ENCODE measurements around the gene CAST. TPM values are rescaled to one million over a fixed set of nuclear protein-coding genes. Genes with fewer than 3 reads are reported as not detected.
A peak's percentile ranks its signal among the peaks of the same experiment; 100 is the strongest.

The CAST gene
- total and polyA plus RNA-seq, 7 experiments from 2014 or later: 31.1 to 298 (median 114) TPM

GRCh38 chr5:96761618-96762017 is 99.4 kb downstream of the CAST start:
- ChIA-PET CTCF (interaction anchor here (1.1 to 1.8 kb wide), 2 partner anchors 9 to 10 kb away, joined by 3 to 11 read pairs; no protein-coding TSS in a partner anchor), POLR2A (interaction anchor here (1.2 to 1.3 kb wide), 2 partner anchors 10 to 60 kb away, joined by 3 read pairs; no protein-coding TSS in a partner anchor)
- peak overlapping the region in 2 of 9 donors; percentile 32 to 34 for H3K27ac Mint-ChIP-seq
- Histone ChIP-seq H3K27ac (ENCODE audit: low read depth, low read length) (no peak overlapping the region), H3K9me3 (ENCODE audit: control insufficient read depth in 2 of 3, low read length in 3 of 3) (no peaks in the 10 kb centered on the region), H3K27me3 (ENCODE audit: control insufficient read depth in 2 of 2, insufficient read depth in 2 of 2, low read length in 2 of 2) (no peaks in the 10 kb centered on the region), H3K4me3 (ENCODE audit: low read length) (no peak overlapping the region), H3K36me3 (ENCODE audit: control insufficient read depth in 2 of 3, insufficient read depth in 3 of 3, low read length in 3 of 3) (peaks cover 14 to 44% (median 35%) of the 10 kb centered on the region in 3 experiments), H3K4me1 (ENCODE audit: control insufficient read depth in 2 of 2, insufficient read depth in 2 of 2, low read length in 2 of 2) (no peaks in the 10 kb centered on the region)
- DNase-seq (no peak), ATAC-seq (no peak)
- H3K36me3 Mint-ChIP-seq: peaks cover 4 to 30% (median 12%) of the 10 kb centered on the region in 5 donors
- H3K9me3 Mint-ChIP-seq: no peaks in the 10 kb centered on the region
- no peaks in the 10 kb centered on the region for H3K27me3 Mint-ChIP-seq
- intact Hi-C loops (cut with micrococcal nuclease): no loop called here
- no peak overlapping the region for H3K4me3 Mint-ChIP-seq
- peaks cover 0 to 18% (median 9%) of the 10 kb centered on the region in 7 donors for H3K4me1 Mint-ChIP-seq

- Histone ChIP-seq H3K27ac (ENCODE audit: low read depth, low read length) (no peak overlapping the region), H3K36me3 (ENCODE audit: control insufficient read depth in 2 of 3, insufficient read depth in 3 of 3, low read length in 3 of 3) (peaks cover 9 to 44% (median 39%) of the 10 kb centered on the region in 3 experiments), H3K4me1 (ENCODE audit: control insufficient read depth in 2 of 2, insufficient read depth in 2 of 2, low read length in 2 of 2) (no peaks in the 10 kb centered on the region), H3K27me3 (ENCODE audit: control insufficient read depth in 2 of 2, insufficient read depth in 2 of 2, low read length in 2 of 2) (no peaks in the 10 kb centered on the region), H3K9me3 (ENCODE audit: control insufficient read depth in 2 of 3, low read length in 3 of 3) (no peaks in the 10 kb centered on the region), H3K4me3 (ENCODE audit: low read length) (no peak overlapping the region)
- peak overlapping the region in 4 of 9 donors; percentile 17 to 32 (median 26) for H3K27ac Mint-ChIP-seq
- no peak overlapping the region for H3K4me3 Mint-ChIP-seq
- H3K9me3 Mint-ChIP-seq: no peaks in the 10 kb centered on the region
- intact Hi-C loops (cut with micrococcal nuclease): no loop called here
- no peaks in the 10 kb centered on the region for H3K27me3 Mint-ChIP-seq
- H3K4me1 Mint-ChIP-seq: peaks cover 0 to 18% (median 9%) of the 10 kb centered on the region in 7 donors
- ChIA-PET POLR2A (interaction anchor here (0.6 to 1.1 kb wide), 3 partner anchors 32 to 50 kb away, joined by 3 to 4 read pairs (median 4); partner anchors contain the start of gene ERAP1), CTCF (interaction anchor here (0.6 to 1.8 kb wide), 2 partner anchors 10 to 17 kb away, joined by 3 to 11 read pairs; no protein-coding TSS in a partner anchor)
- no peak for DNase-seq
- ATAC-seq: no peak
- H3K36me3 Mint-ChIP-seq: peaks cover 0 to 21% (median 4%) of the 10 kb centered on the region in 5 donors
Measured at GRCh38 chr5:96763026-96763425, 100.8 kb downstream of the CAST start.

GRCh38 chr5:96765043-96765442 is 102.9 kb downstream of the CAST start:
- Histone ChIP-seq H3K27me3 (ENCODE audit: control insufficient read depth in 2 of 2, insufficient read depth in 2 of 2, low read length in 2 of 2) (no peaks in the 10 kb centered on the region), H3K27ac (ENCODE audit: low read depth, low read length) (peak overlapping the region; percentile 34), H3K4me3 (ENCODE audit: low read length) (no peak overlapping the region), H3K36me3 (ENCODE audit: control insufficient read depth in 2 of 3, insufficient read depth in 3 of 3, low read length in 3 of 3) (peaks cover 9 to 64% (median 38%) of the 10 kb centered on the region in 3 experiments), H3K4me1 (ENCODE audit: control insufficient read depth in 2 of 2, insufficient read depth in 2 of 2, low read length in 2 of 2) (no peaks in the 10 kb centered on the region), H3K9me3 (ENCODE audit: control insufficient read depth in 2 of 3, low read length in 3 of 3) (no peaks in the 10 kb centered on the region)
- Mint-ChIP-seq H3K27me3 (no peaks in the 10 kb centered on the region), H3K4me1 (peaks cover 0 to 22% (median 5%) of the 10 kb centered on the region in 7 donors), H3K9me3 (no peaks in the 10 kb centered on the region), H3K4me3 (no peak overlapping the region), H3K36me3 (peaks cover 7 to 37% (median 20%) of the 10 kb centered on the region in 5 donors), H3K27ac (peak overlapping the region in 6 of 9 donors; percentile 12 to 78 (median 58))
- intact Hi-C loops (cut with micrococcal nuclease): no loop called here
- no peak for DNase-seq
- ChIA-PET POLR2A (no interaction called here), CTCF (interaction anchor here (0.9 kb wide), 1 partner anchor 13 kb away, joined by 3 read pairs; no protein-coding TSS in a partner anchor)
- no peak for ATAC-seq

- ATAC-seq (no peak), DNase-seq (no peak)
- Histone ChIP-seq H3K4me3 (ENCODE audit: low read length) (no peak overlapping the region), H3K4me1 (ENCODE audit: control insufficient read depth in 2 of 2, insufficient read depth in 2 of 2, low read length in 2 of 2) (peaks cover 0 to 5% of the 10 kb centered on the region in 2 donors), H3K27me3 (ENCODE audit: control insufficient read depth in 2 of 2, insufficient read depth in 2 of 2, low read length in 2 of 2) (no peaks in the 10 kb centered on the region), H3K9me3 (ENCODE audit: control insufficient read depth in 2 of 3, low read length in 3 of 3) (no peaks in the 10 kb centered on the region), H3K36me3 (ENCODE audit: control insufficient read depth in 2 of 3, insufficient read depth in 3 of 3, low read length in 3 of 3) (peaks cover 9 to 82% (median 47%) of the 10 kb centered on the region in 3 experiments), H3K27ac (ENCODE audit: low read depth, low read length) (no peak overlapping the region)
- CTCF ChIA-PET: interaction anchor here (0.6 to 1.2 kb wide), 2 partner anchors 11 to 235 kb away, joined by 3 to 5 read pairs; no protein-coding TSS in a partner anchor
- peaks cover 5 to 27% (median 22%) of the 10 kb centered on the region in 7 donors for H3K4me1 Mint-ChIP-seq
- no peaks in the 10 kb centered on the region for H3K27me3 Mint-ChIP-seq
- peaks cover 7 to 48% (median 27%) of the 10 kb centered on the region in 5 donors for H3K36me3 Mint-ChIP-seq
- no peaks in the 10 kb centered on the region for H3K9me3 Mint-ChIP-seq
- peak overlapping the region in 7 of 9 donors; percentile 27 to 84 (median 61) for H3K27ac Mint-ChIP-seq
- intact Hi-C loops (cut with micrococcal nuclease): no loop called here
- POLR2A ChIA-PET: interaction anchor here (0.6 to 1.2 kb wide), 5 partner anchors 12 to 107 kb away, joined by 3 to 8 read pairs (median 3); partner anchors contain the start of gene ERAP1
- no peak overlapping the region for H3K4me3 Mint-ChIP-seq
Measured at GRCh38 chr5:96768708-96769251, 106.6 kb downstream of the CAST start.

- Mint-ChIP-seq H3K36me3 (peaks cover 16 to 57% (median 28%) of the 10 kb centered on the region in 5 donors), H3K27ac (peak overlapping the region; percentile 32 to 84 (median 73)), H3K9me3 (no peaks in the 10 kb centered on the region), H3K27me3 (no peaks in the 10 kb centered on the region), H3K4me1 (peaks cover 5 to 27% (median 22%) of the 10 kb centered on the region in 7 donors), H3K4me3 (peak overlapping the region in 1 of 10 donors; percentile 69)
- Histone ChIP-seq H3K4me3 (ENCODE audit: low read length) (no peak overlapping the region), H3K36me3 (ENCODE audit: control insufficient read depth in 2 of 3, insufficient read depth in 3 of 3, low read length in 3 of 3) (peaks cover 20 to 78% (median 49%) of the 10 kb centered on the region in 3 experiments), H3K4me1 (ENCODE audit: control insufficient read depth in 2 of 2, insufficient read depth in 2 of 2, low read length in 2 of 2) (peaks cover 0 to 5% of the 10 kb centered on the region in 2 donors), H3K27me3 (ENCODE audit: control insufficient read depth in 2 of 2, insufficient read depth in 2 of 2, low read length in 2 of 2) (no peaks in the 10 kb centered on the region), H3K9me3 (ENCODE audit: control insufficient read depth in 2 of 3, low read length in 3 of 3) (no peaks in the 10 kb centered on the region), H3K27ac (ENCODE audit: low read depth, low read length) (no peak overlapping the region)
- intact Hi-C loops (cut with micrococcal nuclease): loop anchor here in 1 of 2 donors (2.0 to 10.0 kb wide), 2 partner anchors 13 to 133 kb away; no protein-coding TSS in a partner anchor
- ChIA-PET POLR2A (interaction anchor here (0.6 to 1.7 kb wide), 4 partner anchors 9 to 43 kb away, joined by 3 to 5 read pairs (median 3); partner anchors contain the start of gene ERAP1), CTCF (interaction anchor here (0.9 to 1.8 kb wide), 5 partner anchors 10 to 96 kb away, joined by 3 to 7 read pairs (median 3); no protein-coding TSS in a partner anchor)
- ATAC-seq (no peak), DNase-seq (no peak)
Measured at GRCh38 chr5:96771395-96771794, 109.2 kb downstream of the CAST start.

- peaks cover 13 to 78% (median 48%) of the 10 kb centered on the region in 3 experiments for H3K36me3 ChIP-seq (ENCODE audit: control insufficient read depth in 2 of 3, insufficient read depth in 3 of 3, low read length in 3 of 3)
- ATAC-seq: no peak
- no peak overlapping the region for H3K4me3 ChIP-seq (ENCODE audit: low read length)
- H3K4me1 Mint-ChIP-seq: peaks cover 5 to 27% (median 21%) of the 10 kb centered on the region in 7 donors
- H3K9me3 ChIP-seq (ENCODE audit: control insufficient read depth in 2 of 3, low read length in 3 of 3): no peaks in the 10 kb centered on the region
- H3K27ac Mint-ChIP-seq: peak overlapping the region in 8 of 9 donors; percentile 36 to 82 (median 62)
- H3K9me3 Mint-ChIP-seq: no peaks in the 10 kb centered on the region
- DNase-seq: no peak
- no peak overlapping the region for H3K4me3 Mint-ChIP-seq
- H3K36me3 Mint-ChIP-seq: peaks cover 18 to 57% (median 28%) of the 10 kb centered on the region in 5 donors
- no peaks in the 10 kb centered on the region for H3K27me3 ChIP-seq (ENCODE audit: control insufficient read depth in 2 of 2, insufficient read depth in 2 of 2, low read length in 2 of 2)
- intact Hi-C loops (cut with micrococcal nuclease): loop anchor here in 1 of 2 donors (10.0 kb wide), 1 partner anchor 133 kb away; no protein-coding TSS in a partner anchor
- H3K27me3 Mint-ChIP-seq: no peaks in the 10 kb centered on the region
- H3K27ac ChIP-seq (ENCODE audit: low read depth, low read length): no peak overlapping the region
- peaks cover 0 to 5% of the 10 kb centered on the region in 2 donors for H3K4me1 ChIP-seq (ENCODE audit: control insufficient read depth in 2 of 2, insufficient read depth in 2 of 2, low read length in 2 of 2)
- ChIA-PET CTCF (interaction anchor here (1.0 to 1.2 kb wide), 2 partner anchors 11 to 20 kb away, joined by 3 to 5 read pairs; no protein-coding TSS in a partner anchor), POLR2A (interaction anchor here (0.7 to 1.1 kb wide), 2 partner anchors 10 to 43 kb away, joined by 3 read pairs; no protein-coding TSS in a partner anchor)
Measured at GRCh38 chr5:96772111-96772510, 109.9 kb downstream of the CAST start.
